Measurements from ENCODE around the gene QSER1.
"Not testable (repeated sequence)": the region's sequence is repeated elsewhere in the genome, so short reads cannot be mapped to it uniquely, and the experiment has no call there.

GRCh38 chr11:32936178-32936577, 43.6 kb downstream of the QSER1 start:
- TF ChIP-seq, protein P1, sequence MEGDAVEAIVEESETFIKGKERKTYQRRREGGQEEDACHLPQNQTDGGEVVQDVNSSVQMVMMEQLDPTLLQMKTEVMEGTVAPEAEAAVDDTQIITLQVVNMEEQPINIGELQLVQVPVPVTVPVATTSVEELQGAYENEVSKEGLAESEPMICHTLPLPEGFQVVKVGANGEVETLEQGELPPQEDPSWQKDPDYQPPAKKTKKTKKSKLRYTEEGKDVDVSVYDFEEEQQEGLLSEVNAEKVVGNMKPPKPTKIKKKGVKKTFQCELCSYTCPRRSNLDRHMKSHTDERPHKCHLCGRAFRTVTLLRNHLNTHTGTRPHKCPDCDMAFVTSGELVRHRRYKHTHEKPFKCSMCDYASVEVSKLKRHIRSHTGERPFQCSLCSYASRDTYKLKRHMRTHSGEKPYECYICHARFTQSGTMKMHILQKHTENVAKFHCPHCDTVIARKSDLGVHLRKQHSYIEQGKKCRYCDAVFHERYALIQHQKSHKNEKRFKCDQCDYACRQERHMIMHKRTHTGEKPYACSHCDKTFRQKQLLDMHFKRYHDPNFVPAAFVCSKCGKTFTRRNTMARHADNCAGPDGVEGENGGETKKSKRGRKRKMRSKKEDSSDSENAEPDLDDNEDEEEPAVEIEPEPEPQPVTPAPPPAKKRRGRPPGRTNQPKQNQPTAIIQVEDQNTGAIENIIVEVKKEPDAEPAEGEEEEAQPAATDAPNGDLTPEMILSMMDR (conservative IDR thresholded peaks at IDR 0.05): not testable (repeated sequence)
- not testable (repeated sequence) for TF ChIP-seq ZFX (IDR thresholded peaks at IDR 0.05)
